H9 (cell line): ENCODE measurements around the gene KCNQ2. TPM values are rescaled to one million over a fixed set of nuclear protein-coding genes. Genes with fewer than 3 reads are reported as not detected.

Experiments used
- DNase-seq: peaks from one replicate; pipeline ENCODE4 v3.0.0-alpha.2; 2017
- H2AFZ ChIP-seq: one replicate; pipeline ENCODE4 v1.6.1; 2013; ENCODE audit warnings: mild to moderate bottlenecking, low read length, control low read depth, moderate library complexity
- H2AK5ac ChIP-seq: 2 replicates; pipeline ENCODE4 v1.6.1; 2013; ENCODE audit warnings: low read length, control low read depth, mixed read lengths; ENCODE audit not compliant: insufficient read length
- H2BK120ac ChIP-seq: one replicate; pipeline ENCODE4 v1.6.1; 2013; ENCODE audit warnings: low read depth, mild to moderate bottlenecking, low read length, control low read depth, inconsistent platforms; ENCODE audit not compliant: poor library complexity, severe bottlenecking
- H2BK12ac ChIP-seq: 2 replicates; pipeline ENCODE4 v1.6.1; 2013; ENCODE audit warnings: low read length, control low read depth, mixed read lengths, low read depth; ENCODE audit not compliant: insufficient read length
- H2BK15ac ChIP-seq: 2 replicates; pipeline ENCODE4 v1.6.1; 2013; ENCODE audit warnings: low read depth, low read length, control low read depth
- H2BK20ac ChIP-seq: one replicate; pipeline ENCODE4 v1.6.1; 2013; ENCODE audit warnings: low read depth, mild to moderate bottlenecking, low read length, control low read depth, inconsistent platforms; ENCODE audit not compliant: poor library complexity, severe bottlenecking
- H2BK5ac ChIP-seq: 2 replicates; pipeline ENCODE4 v1.6.1; 2013; ENCODE audit warnings: low read length, control low read depth, mixed read lengths; ENCODE audit not compliant: insufficient read length
- H3K14ac ChIP-seq: 2 replicates; pipeline ENCODE4 v1.6.1; 2013; ENCODE audit warnings: low read length, control low read depth; ENCODE audit not compliant: insufficient read depth
- H3K18ac ChIP-seq: 2 replicates; pipeline ENCODE4 v1.6.1; 2013; ENCODE audit warnings: low read depth, mild to moderate bottlenecking, mixed read lengths, low read length, control low read depth; ENCODE audit not compliant: insufficient read length
- H3K23ac ChIP-seq: 2 replicates; pipeline ENCODE4 v1.6.1; 2013; ENCODE audit warnings: low read length, control low read depth, mixed read lengths, low read depth; ENCODE audit not compliant: insufficient read length
- H3K23me2 ChIP-seq: 2 replicates; pipeline ENCODE4 v1.6.1; 2013; ENCODE audit warnings: low read depth, mild to moderate bottlenecking, mixed read lengths, low read length, control low read depth; ENCODE audit not compliant: insufficient read length, poor library complexity, severe bottlenecking
- H3K27ac ChIP-seq: 2 replicates; pipeline ENCODE4 v1.5.1; 2013; ENCODE audit warnings: low read length, control low read depth, mixed read lengths, low read depth; ENCODE audit not compliant: insufficient read length
- H3K27me3 ChIP-seq: 2 replicates; pipeline ENCODE4 v1.6.1; 2013; ENCODE audit warnings: low read length, control low read depth, inconsistent platforms; ENCODE audit not compliant: insufficient read depth
- H3K4ac ChIP-seq: 2 replicates; pipeline ENCODE4 v1.6.1; 2013; ENCODE audit warnings: low read depth, mild to moderate bottlenecking, control low read depth, inconsistent platforms, low read length, moderate library complexity
- H3K4me1 ChIP-seq: 2 replicates; pipeline ENCODE4 v1.6.1; 2013; ENCODE audit warnings: low read length, control low read depth, inconsistent platforms; ENCODE audit not compliant: insufficient read depth
- H3K4me2 ChIP-seq: 2 replicates; pipeline ENCODE4 v1.6.1; 2013; ENCODE audit warnings: low read length, control low read depth, mixed read lengths; ENCODE audit not compliant: insufficient read length, insufficient read depth
- H3K56ac ChIP-seq: 2 replicates; pipeline ENCODE4 v1.6.1; 2013; ENCODE audit warnings: low read depth, mild to moderate bottlenecking, mixed read lengths, low read length, control low read depth; ENCODE audit not compliant: insufficient read length
- H3K79me1 ChIP-seq: 2 replicates; pipeline ENCODE4 v1.6.1; 2013; ENCODE audit warnings: low read depth, mild to moderate bottlenecking, moderate library complexity, low read length, control low read depth, inconsistent platforms; ENCODE audit not compliant: insufficient read depth, poor library complexity, severe bottlenecking
- H3K79me2 ChIP-seq: 2 replicates; pipeline ENCODE4 v1.6.1; 2013; ENCODE audit warnings: low read length, control low read depth, inconsistent platforms; ENCODE audit not compliant: insufficient read depth
- H3K9ac ChIP-seq: 2 replicates; pipeline ENCODE4 v1.6.1; 2013; ENCODE audit warnings: low read length, control low read depth, mixed read lengths; ENCODE audit not compliant: insufficient read length; ENCODE audit errors: extremely low read depth
- H3K9me3 ChIP-seq: one replicate; pipeline ENCODE4 v1.6.1; 2013; ENCODE audit warnings: low read depth, low read length, inconsistent platforms; ENCODE audit not compliant: control insufficient read depth
- H3T11ph ChIP-seq: one replicate; pipeline ENCODE4 v1.6.1; 2013; ENCODE audit warnings: mild to moderate bottlenecking, low read length, control low read depth, inconsistent platforms
- H4K20me1 ChIP-seq: one replicate; pipeline ENCODE4 v1.6.1; 2013; ENCODE audit not compliant: control insufficient read depth, insufficient read length, insufficient read depth
- H4K5ac ChIP-seq: 2 replicates; pipeline ENCODE4 v1.6.1; 2013; ENCODE audit warnings: low read depth, mild to moderate bottlenecking, mixed read lengths, low read length, control low read depth; ENCODE audit not compliant: insufficient read length
- H4K8ac ChIP-seq: replicated peaks from 2 replicates; pipeline ENCODE4 v1.6.1; 2013; ENCODE audit warnings: low read length, control low read depth, mixed read lengths, low read depth; ENCODE audit not compliant: insufficient read length
- H4K91ac ChIP-seq: 2 replicates; pipeline ENCODE4 v1.6.1; 2013; ENCODE audit warnings: low read depth, mild to moderate bottlenecking, moderate library complexity, mixed read lengths, low read length, control low read depth; ENCODE audit not compliant: insufficient read length
- H3K27ac Mint-ChIP-seq, 3 experiments: 2 replicates in 2 of 3; 3 replicates in 1 of 3; pipeline ENCODE4 v1.8.0; 2020 to 2021; ENCODE audit warnings: mixed read lengths in 3 of 3, mild to moderate bottlenecking in 1 of 3, moderate library complexity in 1 of 3
- H3K27me3 Mint-ChIP-seq: 2 replicates; pipeline ENCODE4 v1.8.0; 2021; ENCODE audit warnings: low read depth, mild to moderate bottlenecking, moderate library complexity, mixed read lengths
- H3K36me3 Mint-ChIP-seq, 3 experiments: 2 replicates in 2 of 3; 3 replicates in 1 of 3; pipeline ENCODE4 v1.8.0; 2020 to 2021; ENCODE audit warnings: low read depth in 3 of 3, mixed read lengths in 3 of 3; ENCODE audit not compliant: insufficient read depth in 1 of 3
- H3K4me1 Mint-ChIP-seq, 2 experiments: 2 replicates each; pipeline ENCODE4 v1.8.0; 2020; ENCODE audit warnings: mixed read lengths in 2 of 2
- H3K4me3 Mint-ChIP-seq, 2 experiments: 2 replicates in 1 of 2; 3 replicates in 1 of 2; pipeline ENCODE4 v1.8.0; 2020 to 2021; ENCODE audit warnings: mild to moderate bottlenecking in 2 of 2, mixed read lengths in 2 of 2, moderate library complexity in 1 of 2
- H3K9me3 Mint-ChIP-seq, 2 experiments: 2 replicates in 1 of 2; 3 replicates in 1 of 2; pipeline ENCODE4 v1.8.0; 2020; ENCODE audit warnings: mild to moderate bottlenecking in 2 of 2, mixed read lengths in 2 of 2, moderate library complexity in 1 of 2
- WGBS: extraction: QIAGEN DNeasy Blood & Tissue Kit; methylation state at CpG from one replicate; pipeline ENCODE4 v1.1.7; 2013; ENCODE audit warnings: missing lambda C conversion rate, low lambda C conversion rate, mixed read lengths; ENCODE audit not compliant: insufficient read length; ENCODE audit errors: extremely low coverage; 5-methylcytosine and 5-hydroxymethylcytosine counted together
- total RNA-seq: library from RNA; stranded (reverse); gene quantifications from 2 replicates; pipeline ENCODE4 v1.2.1, GENCODE V29; 2021
- TF ChIP-seq, protein P1 (sequence below): fragments of 200-600 bp; sonication (generic); conservative IDR thresholded peaks from 3 replicates; pipeline ENCODE4 v1.8.0; 2021; ENCODE audit warnings: antibody characterized with exemption, mild to moderate bottlenecking

KCNQ2 gene
- total RNA-seq, 1 experiment from 2014 or later = 69.2 TPM

DNA sequence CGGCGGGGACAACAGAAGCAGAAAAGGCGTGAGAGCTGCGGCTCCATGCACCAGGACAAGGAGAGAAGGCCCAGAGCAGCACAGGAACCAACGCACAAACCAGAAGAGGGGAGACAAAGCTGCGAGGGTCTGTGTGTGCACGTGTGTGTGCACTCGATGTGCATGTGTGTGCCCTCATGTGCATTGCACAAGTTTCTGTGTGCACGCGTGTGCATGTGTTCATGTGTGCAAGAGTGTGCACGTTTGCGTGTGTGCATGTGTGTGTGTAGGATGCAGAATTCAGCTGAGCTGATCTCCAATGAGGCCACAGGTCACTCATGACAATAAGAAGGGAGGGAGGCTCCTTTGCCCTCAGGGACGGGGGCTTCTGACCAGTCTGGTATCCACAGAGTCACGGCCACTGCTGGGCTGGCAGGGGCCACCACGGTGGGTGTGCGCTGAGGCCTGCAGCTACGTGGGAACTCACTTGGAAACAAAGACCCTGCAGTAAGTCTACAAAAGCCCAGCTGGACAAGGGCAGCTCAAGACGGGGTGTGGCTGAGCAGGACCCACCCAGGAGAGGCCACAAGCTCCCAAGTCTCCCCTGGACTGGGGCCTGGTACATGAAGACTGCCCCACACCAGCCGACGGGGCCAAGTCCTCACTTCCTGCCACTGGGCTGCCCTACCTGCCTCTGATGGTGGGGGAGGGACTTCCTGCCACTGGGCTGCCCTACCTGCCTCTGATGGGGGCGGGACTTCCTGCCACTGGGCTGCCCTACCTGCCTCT lies 63.2 kb downstream of the KCNQ2 start:
- H3K79me2 ChIP-seq = no peaks in the 10 kb centered on the region
- no CpG with 5 or more reads among the region's 21 CpGs for WGBS

More for the DNA sequence above, 63.2 kb downstream of the KCNQ2 start:
- Mint-ChIP-seq H3K4me1 (peaks cover under 1 to 21% of the 10 kb centered on the region in 2 experiments; a peak in 3 of 4 replicates), H3K4me3 (no peak overlapping the region), H3K9me3 (no peaks in the 10 kb centered on the region), H3K27ac (no peak overlapping the region), H3K36me3 (peaks cover 0 to 4% (median 2%) of the 10 kb centered on the region in 3 experiments; a peak in 2 of 7 replicates), H3K27me3 (no peaks in the 10 kb centered on the region)
- no peak overlapping the region for H2BK20ac ChIP-seq
- no peak overlapping the region for H3K9ac ChIP-seq
- no peak overlapping the region for H3T11ph ChIP-seq
- no peak overlapping the region for H3K23ac ChIP-seq
- H2BK15ac ChIP-seq = no peak overlapping the region
- no peak overlapping the region for H4K8ac ChIP-seq
- no peak overlapping the region for H3K27ac ChIP-seq
- H3K27me3 ChIP-seq = no peaks in the 10 kb centered on the region
- no peaks in the 10 kb centered on the region for H3K23me2 ChIP-seq
- no peak overlapping the region for H4K91ac ChIP-seq
- no peak overlapping the region for H2BK5ac ChIP-seq
- H2AK5ac ChIP-seq = no peak overlapping the region
- H4K5ac ChIP-seq = no peak overlapping the region
- H2AFZ ChIP-seq = no peak overlapping the region
- H3K9me3 ChIP-seq = no peaks in the 10 kb centered on the region
- no peaks in the 10 kb centered on the region for H3K4me1 ChIP-seq
- TF ChIP-seq, protein P1, sequence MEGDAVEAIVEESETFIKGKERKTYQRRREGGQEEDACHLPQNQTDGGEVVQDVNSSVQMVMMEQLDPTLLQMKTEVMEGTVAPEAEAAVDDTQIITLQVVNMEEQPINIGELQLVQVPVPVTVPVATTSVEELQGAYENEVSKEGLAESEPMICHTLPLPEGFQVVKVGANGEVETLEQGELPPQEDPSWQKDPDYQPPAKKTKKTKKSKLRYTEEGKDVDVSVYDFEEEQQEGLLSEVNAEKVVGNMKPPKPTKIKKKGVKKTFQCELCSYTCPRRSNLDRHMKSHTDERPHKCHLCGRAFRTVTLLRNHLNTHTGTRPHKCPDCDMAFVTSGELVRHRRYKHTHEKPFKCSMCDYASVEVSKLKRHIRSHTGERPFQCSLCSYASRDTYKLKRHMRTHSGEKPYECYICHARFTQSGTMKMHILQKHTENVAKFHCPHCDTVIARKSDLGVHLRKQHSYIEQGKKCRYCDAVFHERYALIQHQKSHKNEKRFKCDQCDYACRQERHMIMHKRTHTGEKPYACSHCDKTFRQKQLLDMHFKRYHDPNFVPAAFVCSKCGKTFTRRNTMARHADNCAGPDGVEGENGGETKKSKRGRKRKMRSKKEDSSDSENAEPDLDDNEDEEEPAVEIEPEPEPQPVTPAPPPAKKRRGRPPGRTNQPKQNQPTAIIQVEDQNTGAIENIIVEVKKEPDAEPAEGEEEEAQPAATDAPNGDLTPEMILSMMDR = no peak
- no peak overlapping the region for H2BK12ac ChIP-seq
- H3K56ac ChIP-seq = no peak overlapping the region
- no peak overlapping the region for H3K4me2 ChIP-seq
- 0 out of 2 replicates have a peak overlapping the region, but pooled peaks have one; percentile 51 for H3K14ac ChIP-seq
- peak overlapping the region; percentile 39 for H3K18ac ChIP-seq
- no peaks in the 10 kb centered on the region for H3K79me1 ChIP-seq
- peak; percentile 84 for DNase-seq
- no peaks in the 10 kb centered on the region for H4K20me1 ChIP-seq
- H2BK120ac ChIP-seq = no peak overlapping the region
- H3K4ac ChIP-seq = no peak overlapping the region
